Right forelimb (tissue), 1 donor: ENCODE measurements around the gene TAF11L8.
"Not testable (repeated sequence)": the region's sequence is repeated elsewhere in the genome, so short reads cannot be mapped to it uniquely, and the experiment has no call there.

ENCODE experiments used
- DNase-seq: peaks from one replicate; pipeline ENCODE4 v3.0.0-alpha.2; 2018

Gene TAF11L8

DNA sequence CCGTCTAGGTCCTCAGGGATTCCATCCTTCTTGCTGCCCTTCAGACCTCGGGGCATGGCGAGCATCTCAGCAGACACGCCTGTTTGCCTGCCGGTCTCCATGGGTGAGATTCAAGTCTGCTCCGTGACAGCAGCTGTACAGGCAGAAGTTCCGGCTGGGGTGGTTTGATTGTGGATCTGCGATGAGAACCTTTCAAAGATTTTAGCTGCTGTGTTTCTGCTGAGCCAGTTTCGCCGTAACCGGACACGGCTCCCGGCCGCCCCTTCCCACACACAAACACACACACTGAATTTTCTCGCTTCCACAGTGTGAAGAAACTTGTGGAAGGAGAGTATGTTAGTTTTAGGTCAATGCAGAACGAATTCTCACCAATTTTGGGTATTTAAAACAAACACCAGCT lies at the start of gene TAF11L8:
Gene TAF11L8 (minus strand): TSS at position 101 of the 400 bp plus-strand sequence.
- not testable (repeated sequence) for DNase-seq

DNA sequence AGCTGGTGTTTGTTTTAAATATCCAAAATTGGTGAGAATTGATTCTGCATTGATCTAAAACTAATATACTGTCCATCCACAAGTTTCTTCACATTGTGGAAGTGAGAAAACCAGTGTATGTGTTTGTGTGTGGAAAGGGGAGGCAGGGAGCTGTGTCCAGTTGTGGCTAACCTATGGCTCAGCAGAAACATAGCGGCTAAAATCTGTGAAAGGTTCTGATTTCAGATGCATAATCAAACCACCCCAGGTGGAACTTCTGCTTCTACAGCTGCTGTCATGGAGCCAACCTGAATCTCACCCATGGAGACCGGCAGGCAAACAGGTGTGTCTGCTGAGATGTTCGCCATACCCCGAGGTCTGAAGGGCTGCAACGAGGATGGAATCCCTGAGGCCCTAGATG lies 43.4 kb upstream of the TAF11L8 start, which contains the start of gene TAF11L14:
Gene TAF11L14 (plus strand): TSS at position 301 of the 400 bp plus-strand sequence.
- no peak for DNase-seq

DNA sequence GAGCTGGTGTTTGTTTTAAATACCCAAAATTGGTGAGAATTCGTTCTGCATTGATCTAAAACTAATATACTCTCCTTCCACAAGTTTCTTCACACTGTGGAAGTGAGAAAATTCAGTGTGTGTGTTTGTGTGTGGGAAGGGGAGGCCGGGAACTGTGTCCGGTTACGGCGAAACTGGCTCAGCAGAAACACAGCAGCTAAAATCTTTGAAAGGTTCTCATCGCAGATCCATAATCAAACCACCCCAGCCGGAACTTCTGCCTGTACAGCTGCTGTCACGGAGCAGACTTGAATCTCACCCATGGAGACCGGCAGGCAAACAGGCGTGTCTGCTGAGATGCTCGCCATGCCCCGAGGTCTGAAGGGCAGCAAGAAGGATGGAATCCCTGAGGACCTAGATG lies 41.0 kb upstream of the TAF11L8 start, which contains the start of gene TAF11L13:
Gene TAF11L13 (plus strand): TSS at position 301 of the 400 bp plus-strand sequence.
- DNase-seq = not testable (repeated sequence)

DNA sequence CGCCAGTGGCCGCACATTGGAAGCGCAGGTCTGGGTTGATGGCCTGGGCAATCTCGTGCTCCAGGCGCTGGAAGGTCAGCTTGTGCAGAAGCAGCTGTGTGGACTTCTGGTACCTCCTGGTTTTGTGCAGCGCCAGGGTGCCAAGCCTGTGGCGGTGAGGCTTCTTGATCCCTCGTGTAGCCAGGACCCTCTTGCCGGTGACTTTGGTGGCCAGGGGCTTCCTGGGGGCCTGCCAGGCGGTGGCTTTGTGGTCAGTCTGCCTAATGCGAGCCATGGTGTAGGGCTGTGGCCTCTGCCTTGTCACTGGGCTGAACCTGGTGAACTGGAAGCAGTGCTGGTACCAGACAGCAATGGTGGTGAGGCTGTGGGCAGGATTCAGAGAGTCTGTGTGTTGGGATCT lies 34.9 kb upstream of the TAF11L8 start:
- no peak for DNase-seq

DNA sequence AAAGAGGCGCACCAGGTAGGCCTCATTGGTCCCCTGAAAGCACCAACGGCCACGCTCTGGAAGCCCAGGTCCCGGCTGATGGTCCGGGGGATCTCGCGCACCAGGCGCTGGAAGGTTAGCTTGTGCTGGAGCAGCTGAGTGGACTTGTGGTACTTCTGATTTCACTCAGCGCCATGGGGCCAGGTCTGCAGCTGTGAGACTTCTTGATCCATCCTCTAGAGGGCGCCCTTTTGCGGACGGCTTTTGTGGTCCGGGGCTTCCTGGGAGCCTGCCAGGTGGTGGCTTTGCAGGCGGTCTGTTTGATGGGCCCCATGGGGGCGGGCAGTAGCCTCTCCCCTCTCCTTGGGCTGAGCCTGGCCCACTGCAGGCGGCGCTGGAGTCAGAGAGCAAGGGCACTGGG lies 29.9 kb upstream of the TAF11L8 start:
- no peak for DNase-seq

DNA sequence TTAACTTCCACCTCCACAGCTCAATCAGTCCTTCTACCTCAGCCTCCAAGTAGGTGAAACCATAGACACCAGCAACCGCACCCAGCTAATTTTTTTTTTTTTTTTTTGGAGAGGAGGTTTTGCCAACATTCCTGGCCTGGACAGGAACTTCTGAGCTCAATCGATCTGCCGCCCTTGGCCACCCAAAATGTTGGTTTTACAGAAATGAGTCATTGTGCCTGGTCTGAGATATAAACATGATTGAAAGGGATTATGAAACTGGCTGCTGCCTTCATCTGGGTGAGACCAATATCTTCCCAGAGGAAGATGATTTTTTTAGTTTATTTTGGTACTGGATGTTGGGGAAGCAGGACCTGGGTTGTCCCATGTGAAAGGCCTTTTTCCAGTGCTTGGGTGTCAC lies 28.6 kb upstream of the TAF11L8 start:
- no peak for DNase-seq

DNA sequence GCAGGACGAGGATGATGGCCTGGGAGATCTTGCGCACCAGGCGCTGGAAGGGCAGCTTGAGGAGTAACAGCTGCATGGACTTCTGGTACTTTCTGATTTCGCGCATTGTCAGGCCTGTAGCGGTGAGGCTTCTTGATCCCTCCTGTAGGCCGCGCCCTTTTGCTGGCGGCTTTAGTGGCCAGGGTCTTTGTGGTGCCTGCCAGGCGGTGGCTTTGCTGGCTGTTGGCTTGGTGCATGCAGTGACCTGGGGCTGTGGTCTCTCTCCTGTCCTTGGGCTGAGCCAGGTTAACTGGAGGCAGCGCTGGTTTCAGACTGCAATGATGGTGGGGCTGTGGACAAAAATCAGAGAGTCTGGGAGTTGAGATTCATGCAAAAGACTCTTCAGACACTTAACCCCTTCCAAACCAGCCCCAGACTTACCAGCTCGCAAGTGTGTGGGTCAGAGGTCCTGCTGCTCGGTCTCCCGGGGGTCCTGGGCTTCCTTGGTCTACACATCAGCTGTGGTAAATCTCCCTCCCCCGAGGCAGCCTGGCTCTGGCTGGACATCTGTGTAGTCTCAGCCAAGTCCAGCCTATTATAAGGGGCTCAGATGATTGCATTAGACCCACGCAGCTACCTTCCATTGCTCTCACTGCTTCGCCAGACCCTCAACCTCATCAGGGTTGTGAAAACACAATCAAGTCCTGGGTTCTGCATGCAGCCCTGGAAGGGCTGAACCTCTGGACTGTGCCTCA lies 24.3 kb upstream of the TAF11L8 start:
- DNase-seq = no peak

DNA sequence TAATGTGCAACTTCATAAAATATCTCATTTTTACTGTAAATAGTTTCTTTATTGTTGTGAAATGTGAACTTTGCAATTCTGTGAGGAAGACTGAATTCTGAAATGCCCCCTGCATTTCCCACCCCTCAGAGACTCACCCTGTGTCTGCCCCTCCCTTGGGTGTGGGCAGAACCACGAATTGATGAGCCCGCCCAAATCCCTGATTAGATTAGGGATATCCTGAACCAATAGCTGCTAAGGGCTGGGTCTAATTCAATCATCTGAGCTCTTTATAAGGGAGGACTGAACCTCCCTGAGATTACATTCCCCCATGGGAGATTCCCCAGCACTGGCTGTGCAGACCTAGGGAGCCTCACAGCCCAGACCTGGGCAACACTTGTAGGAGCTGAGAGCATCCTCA lies 19.3 kb upstream of the TAF11L8 start, which contains the start of gene TAF11L12:
Gene TAF11L12 (plus strand): TSS at position 301 of the 400 bp plus-strand sequence.
- not testable (repeated sequence) for DNase-seq

DNA sequence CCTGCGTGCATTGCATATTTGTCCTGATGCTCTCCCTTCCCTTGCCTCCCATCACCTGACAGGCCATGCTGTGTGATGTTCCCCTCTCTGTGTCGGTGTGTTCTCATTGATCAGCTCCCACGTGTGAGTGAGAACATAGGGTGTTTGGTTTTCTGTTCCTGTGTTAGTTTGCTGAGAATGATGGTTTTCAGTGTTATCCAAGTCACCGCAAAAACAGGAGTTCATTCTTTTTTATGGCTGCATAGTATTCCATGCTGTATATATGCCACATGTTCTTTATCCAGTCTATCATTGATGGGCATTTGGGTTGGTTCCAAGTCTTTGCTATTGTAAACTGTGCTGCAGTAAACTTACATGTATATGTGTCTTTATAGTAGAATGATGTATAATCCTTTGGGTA lies 16.7 kb upstream of the TAF11L8 start:
- DNase-seq = not testable (repeated sequence)

DNA sequence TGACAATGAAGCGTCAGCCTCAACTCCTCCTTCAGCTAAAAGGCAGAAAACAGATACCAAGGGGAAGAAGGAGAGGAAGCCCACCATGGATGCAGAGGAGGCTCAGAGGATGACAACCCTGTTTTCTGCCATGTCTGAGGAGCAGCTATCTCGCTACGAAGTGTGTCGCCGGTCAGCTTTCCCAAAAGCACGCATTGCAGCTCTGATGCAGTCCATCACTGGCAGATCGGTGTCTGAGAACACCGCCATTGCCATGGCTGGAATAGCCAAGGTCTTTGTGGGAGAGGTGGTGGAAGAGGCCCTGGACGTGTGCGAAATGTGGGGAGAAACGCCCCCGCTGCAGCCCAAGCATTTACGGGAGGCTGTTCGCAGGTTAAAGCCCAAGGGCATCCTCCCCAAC lies 14.2 kb upstream of the TAF11L8 start:
- no peak for DNase-seq

DNA sequence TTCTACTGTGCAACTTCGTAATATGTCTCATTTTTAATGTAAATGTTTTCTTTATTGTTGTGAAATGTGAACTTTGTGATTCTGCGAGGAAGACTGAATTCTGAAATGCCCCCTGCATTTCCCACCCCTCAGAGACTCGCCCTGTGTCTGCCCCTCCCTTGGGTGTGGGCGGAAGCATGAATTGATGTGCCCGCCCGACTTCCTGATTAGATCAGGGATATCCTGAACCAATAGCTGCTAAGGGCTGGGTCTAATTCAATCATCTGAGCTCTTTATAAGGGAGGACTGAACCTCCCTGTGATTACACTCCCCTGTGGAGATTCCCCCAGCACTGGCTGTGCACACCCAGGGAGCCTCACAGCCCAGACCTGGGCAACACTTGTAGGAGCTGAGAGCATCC lies 13.1 kb upstream of the TAF11L8 start, which contains the start of gene TAF11L11:
Gene TAF11L11 (plus strand): TSS at position 304 of the 400 bp plus-strand sequence.
- not testable (repeated sequence) for DNase-seq

DNA sequence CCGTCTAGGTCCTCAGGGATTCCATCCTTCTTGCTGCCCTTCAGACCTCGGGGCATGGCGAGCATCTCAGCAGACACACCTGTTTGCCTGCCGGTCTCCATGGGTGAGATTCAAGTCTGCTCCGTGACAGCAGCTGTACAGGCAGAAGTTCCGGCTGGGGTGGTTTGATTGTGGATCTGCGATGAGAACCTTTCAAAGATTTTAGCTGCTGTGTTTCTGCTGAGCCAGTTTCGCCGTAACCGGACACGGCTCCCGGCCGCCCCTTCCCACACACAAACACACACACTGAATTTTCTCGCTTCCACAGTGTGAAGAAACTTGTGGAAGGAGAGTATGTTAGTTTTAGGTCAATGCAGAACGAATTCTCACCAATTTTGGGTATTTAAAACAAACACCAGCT lies 7.0 kb upstream of the TAF11L8 start, which contains the start of gene TAF11L10:
Gene TAF11L10 (minus strand): TSS at position 101 of the 400 bp plus-strand sequence.
- DNase-seq = not testable (repeated sequence)

DNA sequence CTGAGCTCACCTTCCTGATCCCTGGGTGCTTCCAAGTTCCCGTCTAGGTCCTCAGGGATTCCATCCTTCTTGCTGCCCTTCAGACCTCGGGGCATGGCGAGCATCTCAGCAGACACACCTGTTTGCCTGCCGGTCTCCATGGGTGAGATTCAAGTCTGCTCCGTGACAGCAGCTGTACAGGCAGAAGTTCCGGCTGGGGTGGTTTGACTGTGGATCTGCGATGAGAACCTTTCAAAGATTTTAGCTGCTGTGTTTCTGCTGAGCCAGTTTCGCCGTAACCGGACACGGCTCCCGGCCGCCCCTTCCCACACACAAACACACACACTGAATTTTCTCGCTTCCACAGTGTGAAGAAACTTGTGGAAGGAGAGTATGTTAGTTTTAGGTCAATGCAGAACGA lies 3.5 kb upstream of the TAF11L8 start, which contains the start of gene TAF11L9:
Gene TAF11L9 (minus strand): TSS at position 140 of the 400 bp plus-strand sequence.
- DNase-seq = not testable (repeated sequence)

DNA sequence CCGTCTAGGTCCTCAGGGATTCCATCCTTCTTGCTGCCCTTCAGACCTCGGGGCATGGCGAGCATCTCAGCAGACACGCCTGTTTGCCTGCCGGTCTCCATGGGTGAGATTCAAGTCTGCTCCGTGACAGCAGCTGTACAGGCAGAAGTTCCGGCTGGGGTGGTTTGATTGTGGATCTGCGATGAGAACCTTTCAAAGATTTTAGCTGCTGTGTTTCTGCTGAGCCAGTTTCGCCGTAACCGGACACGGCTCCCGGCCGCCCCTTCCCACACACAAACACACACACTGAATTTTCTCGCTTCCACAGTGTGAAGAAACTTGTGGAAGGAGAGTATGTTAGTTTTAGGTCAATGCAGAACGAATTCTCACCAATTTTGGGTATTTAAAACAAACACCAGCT lies 5.1 kb downstream of the TAF11L8 start, which contains the start of gene TAF11L7:
Gene TAF11L7 (minus strand): TSS at position 101 of the 400 bp plus-strand sequence.
- not testable (repeated sequence) for DNase-seq
